ENCODE data around the gene CLEC10A.
A peak's percentile ranks its signal among the peaks of the same experiment; 100 is the strongest.
"Not testable (repeated sequence)": the region's sequence is repeated elsewhere in the genome, so short reads cannot be mapped to it uniquely, and the experiment has no call there.

The CLEC10A gene

DNA sequence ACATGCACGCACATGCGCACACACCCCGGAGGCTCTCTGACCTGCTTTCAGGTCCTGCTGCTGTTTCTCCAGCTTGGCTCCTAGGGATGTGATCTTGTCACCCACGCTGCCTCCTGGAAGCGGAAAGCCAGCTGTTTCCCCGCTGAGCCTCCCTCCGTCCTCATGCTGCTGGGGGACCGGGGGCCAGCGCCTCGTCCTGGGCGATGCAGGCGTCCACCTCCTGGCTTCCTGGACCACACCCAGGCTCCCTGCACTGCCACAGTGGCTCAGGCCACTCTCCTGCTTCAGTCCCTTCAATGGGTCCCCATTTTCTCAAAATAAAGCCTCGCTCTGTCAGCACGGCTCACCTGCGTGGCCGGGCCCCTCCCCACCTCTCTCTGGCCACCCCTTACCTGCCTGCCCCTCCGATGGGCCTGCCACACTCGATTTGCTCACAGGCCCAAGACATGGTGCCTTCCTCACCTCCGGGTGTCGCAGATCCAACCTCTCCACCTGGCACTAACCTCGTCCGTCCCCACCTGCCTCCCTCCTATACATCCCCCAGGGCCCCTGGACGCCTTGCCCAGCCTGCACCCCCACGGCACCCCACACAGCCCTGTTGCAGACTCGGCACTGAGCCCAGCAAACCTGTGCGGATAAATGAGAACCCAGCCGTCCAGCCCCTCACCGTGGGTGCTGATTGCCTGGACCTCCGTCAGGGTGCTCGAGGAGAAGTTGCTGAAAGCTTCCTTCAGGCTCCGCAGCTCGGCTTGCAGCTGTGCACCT is 27.9 kb upstream of the CLEC10A start:
- no peak for DNase-seq

- DNase-seq = no peak
Observed at GRCh38 chr17:7107012-7107754, 27.1 kb upstream of the CLEC10A start.

DNA sequence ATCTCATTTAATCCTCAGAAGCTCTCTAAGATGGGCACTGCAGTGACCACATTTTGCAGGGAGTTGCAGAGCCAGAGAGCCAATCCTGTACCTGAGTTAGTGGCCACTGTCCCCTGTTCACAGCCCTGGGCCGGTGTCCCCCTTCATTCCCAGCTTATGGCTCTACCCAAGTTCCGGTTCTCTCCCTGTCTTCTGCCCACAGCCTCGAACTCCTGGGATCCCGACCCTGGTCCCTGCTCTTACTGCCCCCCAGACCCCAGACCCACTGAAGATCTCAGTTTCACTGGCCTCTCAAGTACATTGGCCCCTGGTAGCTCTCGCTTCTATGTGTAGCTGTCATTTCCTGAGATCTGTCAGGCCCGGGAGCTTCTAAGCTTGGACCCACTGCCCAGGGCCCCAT is 22.4 kb upstream of the CLEC10A start:
- no peak for DNase-seq

DNA sequence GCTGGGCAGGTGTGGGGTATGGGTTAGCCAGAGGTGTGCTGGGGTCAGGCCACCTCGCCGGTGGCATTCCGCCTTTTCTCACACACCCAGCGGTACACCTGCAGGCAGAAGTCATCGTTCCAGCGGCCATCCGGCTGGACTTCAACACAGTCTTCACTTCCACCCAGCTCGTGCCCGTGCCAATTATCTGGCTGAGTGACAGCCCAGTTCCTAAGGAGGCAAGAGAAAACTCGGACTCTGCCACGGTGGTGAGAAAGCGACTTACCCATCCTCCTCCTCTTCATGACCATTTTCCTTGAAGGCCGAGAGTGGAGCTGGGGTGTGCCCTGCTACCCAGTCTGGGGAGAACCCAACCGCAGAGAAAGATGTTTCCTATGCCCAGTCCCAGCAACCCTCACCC is 21.5 kb upstream of the CLEC10A start:
- no peak for DNase-seq

- not testable (repeated sequence) for DNase-seq
Observed at GRCh38 chr17:7100641-7101379, 20.8 kb upstream of the CLEC10A start.

GRCh38 chr17:7098802-7099459 is 18.9 kb upstream of the CLEC10A start:
- no peak for DNase-seq

- DNase-seq = no peak
Observed at GRCh38 chr17:7097940-7098339, 17.9 kb upstream of the CLEC10A start.

- no peak for DNase-seq
Observed at GRCh38 chr17:7095625-7096024, 15.6 kb upstream of the CLEC10A start.

DNA sequence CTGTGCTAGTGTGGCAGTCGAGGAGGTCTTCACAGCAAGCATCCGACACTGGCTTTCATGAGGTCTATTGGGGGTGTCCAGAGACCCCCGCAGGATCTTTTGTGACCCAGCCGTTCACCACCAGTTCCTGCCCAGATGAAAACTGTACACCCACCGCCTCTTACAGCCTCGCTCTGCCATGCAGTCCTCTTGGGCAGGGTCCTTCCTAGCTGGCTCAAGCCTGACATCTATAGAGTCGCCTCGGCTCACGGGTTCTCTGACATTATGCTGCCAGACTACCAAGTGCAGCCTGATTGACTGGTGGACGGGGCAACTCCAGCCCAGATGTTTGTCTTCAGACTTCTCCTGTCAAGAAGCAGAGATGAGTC is 14.6 kb upstream of the CLEC10A start:
- DNase-seq = no peak

DNA sequence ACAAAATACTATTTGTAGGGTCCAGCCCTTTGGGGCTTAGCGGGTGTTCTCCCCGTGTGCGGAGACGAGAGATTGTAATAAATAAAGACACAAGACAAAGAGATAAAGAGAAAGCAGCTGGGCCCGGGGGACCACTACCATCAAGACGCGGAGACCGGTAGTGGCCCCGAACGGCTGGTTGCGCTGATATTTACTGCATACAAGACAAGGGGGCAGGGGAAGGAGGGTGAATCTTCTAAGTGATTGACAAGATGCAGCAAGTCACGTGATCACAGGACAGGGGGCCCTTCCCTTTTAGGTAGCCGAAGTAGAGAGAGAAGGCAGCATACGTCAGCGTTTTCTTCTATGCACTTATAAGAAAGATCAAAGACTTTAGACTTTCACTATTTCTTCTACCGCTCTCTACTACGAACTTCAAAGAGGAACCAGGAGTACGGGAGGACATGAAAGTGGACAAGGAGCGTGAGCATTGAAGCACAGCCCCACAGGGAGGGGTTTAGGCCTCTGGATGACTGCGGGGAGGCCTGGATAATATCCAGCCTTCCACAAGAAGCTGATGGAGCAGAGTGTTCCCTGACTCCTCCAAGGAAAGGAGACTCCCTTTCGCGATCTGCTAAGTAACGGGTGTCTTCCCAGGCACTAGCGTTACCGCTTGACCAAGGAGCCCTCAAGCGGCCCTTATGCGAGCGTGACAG is 11.4 kb upstream of the CLEC10A start:
- DNase-seq = peak; percentile 29

- DNase-seq = not testable (repeated sequence)
Observed at GRCh38 chr17:7089570-7089969, 9.5 kb upstream of the CLEC10A start.

- DNase-seq = not testable (repeated sequence)
Observed at GRCh38 chr17:7088442-7088841, 8.4 kb upstream of the CLEC10A start.

- no peak for DNase-seq
Observed at GRCh38 chr17:7084088-7084487, 4.0 kb upstream of the CLEC10A start.

GRCh38 chr17:7083592-7083991 is 3.5 kb upstream of the CLEC10A start:
- DNase-seq = no peak

- peak; percentile 28 for DNase-seq
Observed at GRCh38 chr17:7081341-7082062, 1.5 kb upstream of the CLEC10A start.

DNA sequence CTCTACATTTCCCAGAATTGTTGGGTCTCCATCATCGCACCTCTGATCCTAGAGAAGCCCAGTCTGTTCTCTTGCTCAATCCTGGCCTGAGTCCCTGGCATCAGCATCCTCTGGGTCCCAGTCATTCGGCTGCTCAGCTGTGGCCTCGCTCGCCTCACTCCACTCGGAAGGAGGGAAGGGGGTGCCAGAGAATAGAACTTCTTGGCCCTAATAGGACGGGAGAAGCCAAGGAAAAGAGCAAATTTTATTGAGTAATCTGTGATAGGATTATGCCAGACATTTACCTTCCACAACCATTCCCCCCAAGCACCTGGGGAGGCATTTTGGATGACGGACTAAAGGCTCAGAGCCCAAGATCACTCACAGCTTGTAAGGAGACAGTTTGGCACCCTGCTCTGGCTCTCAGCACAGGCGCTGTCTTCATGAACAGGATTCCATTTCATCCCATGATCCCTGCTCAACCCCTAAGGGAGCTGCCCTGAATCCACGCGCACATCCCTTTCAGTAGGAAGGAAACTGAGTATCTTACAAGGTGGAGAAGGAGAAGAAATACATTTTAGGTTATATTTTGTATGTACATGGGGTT is 498 bp upstream of the CLEC10A start:
- no peak for DNase-seq

GRCh38 chr17:7078711-7079110 is 1.3 kb downstream of the CLEC10A start:
- DNase-seq = no peak

DNA sequence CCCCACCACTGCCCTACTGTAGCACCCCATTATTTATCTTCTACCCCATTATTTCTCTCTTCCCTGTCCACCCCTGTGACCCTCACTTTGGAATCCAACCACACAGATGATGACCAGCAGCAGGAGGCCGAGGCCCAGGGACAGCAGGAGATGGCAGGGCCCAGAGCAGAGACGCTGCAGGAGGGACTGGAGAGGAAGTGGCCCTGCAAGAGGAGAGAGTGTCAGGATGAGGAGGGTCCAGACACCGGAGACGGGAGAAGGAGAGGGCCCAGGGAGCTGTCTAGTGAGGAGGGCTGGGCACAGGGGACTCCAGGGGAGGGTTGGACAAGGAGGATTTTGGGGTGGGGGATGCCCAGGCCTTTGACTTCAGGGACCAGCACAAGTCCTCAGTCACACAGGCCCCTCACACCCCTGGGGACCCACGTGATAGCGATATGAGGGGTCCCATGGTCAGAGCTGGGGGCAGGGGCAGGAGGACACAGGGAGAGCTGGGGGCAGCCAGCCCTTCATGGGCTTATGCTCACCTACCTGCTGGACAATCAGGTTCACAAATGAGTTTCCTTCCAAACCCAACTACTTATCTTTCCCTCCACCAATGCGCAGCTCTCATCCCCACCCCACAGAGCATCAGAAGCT is 2.0 kb downstream of the CLEC10A start:
- DNase-seq = no peak

GRCh38 chr17:7074931-7075330 is 5.1 kb downstream of the CLEC10A start:
- DNase-seq = no peak

DNA sequence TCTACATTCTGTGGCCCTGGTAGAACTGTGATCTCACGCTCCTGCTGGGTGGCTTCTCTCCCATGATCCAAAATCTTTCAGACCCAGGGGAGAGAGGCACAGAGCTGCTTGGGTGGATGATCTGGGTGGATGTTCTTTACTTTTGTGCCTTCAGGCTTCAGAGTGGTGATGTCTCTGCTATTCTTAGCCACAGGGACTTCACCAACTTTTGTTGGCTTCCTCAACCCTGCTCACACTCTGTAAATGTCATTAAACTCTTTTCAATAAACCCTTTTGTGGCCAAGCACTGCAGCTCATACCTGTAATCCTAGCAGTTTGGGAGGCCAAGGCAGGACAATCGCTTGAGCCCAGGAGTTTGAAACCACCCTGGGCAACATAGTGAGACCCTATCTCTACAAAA is 7.6 kb downstream of the CLEC10A start:
- no peak for DNase-seq

DNA sequence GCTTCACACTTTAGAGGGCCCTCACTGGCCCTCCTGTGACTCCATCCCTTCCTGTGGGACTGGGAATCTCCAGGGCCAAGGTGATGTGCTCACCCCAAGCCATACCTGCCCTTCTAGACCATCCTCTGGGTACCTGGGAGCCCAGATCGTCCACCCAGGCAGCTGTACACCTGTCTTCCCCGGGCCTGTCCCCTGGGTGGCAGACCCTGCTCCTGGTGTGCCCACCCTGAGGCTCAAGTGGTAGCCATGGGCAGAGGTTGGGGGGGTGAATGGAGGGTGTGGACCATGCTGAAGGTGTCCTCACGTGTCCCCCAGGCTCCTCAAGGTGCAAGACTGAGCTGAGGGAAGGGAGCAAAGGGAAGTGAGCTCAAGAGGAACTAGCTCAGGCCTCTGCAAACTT is 9.3 kb downstream of the CLEC10A start:
- DNase-seq = no peak

All from central memory CD4-positive, alpha-beta T cell (primary cell).